NCI-H146 treated with DMSO at 0.1 percent for 48 hours (cell line): ENCODE results near the gene EDEM1.

ENCODE experiments used
- DNase-seq: peaks from one replicate; lab custom pipeline; 2025; ENCODE audit not compliant: unreplicated experiment; lab: John Stamatoyannopoulos, UW

Gene EDEM1

GRCh38 chr3:5198313-5198677 lies 10.8 kb downstream of the EDEM1 start:
- DNase-seq = no peak

DNA sequence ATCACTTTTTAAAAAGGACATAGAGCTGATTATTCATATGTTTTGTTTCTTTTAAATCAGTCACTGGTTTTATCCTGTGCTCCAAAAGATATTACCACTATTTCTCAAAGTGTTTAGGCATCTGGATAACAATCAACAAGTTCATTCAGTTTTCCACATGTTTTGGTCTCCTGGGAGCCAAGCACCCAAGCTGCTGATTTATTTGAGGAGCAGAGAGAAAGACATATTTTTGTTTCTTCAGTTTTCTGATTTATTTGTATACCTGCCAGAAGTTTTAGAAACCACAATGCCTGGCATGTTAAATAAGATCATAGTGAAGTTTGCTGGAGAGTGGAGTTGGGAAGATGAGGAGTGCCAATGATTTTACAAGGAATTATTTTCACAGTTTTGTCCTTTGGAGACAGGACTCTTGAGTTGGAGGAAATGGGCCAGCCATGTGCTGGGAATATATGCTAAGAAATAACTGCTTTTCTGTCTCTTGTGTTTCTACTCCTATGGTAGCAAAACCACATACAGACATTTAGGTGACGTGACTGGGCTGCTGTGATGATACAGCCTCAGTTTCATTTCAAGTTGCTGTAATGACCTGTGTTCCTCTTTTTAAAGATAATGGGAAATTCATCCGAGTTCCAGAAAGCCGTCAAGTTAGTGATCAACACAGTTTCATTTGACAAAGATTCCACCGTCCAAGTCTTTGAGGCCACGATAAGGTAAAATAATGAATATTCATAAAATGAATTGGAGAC lies 11.7 kb downstream of the EDEM1 start:
- DNase-seq = no peak

- DNase-seq = no peak
These were observed 14.0 kb downstream of the EDEM1 start for GRCh38 chr3:5201536-5201935.

- DNase-seq = no peak
These were observed 14.7 kb downstream of the EDEM1 start for GRCh38 chr3:5202222-5202621.

DNA sequence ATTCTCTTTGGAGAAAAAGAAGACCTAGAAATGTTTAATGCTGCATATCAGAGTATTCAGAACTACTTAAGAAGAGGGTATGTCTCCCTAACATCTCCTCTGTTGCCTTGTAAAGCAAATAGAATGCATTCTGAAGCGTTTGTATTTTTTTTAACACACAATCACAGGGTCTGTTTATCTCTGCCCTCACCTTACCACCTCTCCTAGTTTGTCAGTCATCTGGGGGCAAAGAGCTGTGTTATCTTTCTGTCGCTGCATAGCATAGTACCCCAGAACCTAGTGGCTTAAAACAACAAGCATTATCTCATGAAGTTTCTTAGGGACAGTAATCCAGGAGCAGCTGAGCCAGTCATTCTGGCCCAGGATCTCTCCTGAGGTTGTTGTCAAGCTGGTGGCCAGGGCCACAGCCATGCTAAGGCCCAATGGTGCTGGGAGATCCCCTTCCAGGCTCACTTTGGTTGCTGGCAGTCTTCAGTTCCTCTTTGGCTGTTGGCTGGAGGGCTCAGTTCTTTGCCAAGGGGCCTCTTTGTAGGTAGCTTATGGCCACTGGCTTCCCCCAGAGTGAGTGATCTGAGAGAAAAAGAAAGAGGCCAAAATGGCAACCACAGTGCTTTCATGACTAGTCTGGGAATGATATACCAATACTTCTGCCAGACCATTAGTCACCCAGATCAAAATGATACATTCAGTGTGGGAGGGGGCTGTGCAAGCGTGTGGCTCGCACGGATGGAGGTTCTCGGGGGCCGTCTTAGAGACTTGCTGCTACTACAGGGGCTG lies 17.8 kb downstream of the EDEM1 start:
- no peak for DNase-seq

DNA sequence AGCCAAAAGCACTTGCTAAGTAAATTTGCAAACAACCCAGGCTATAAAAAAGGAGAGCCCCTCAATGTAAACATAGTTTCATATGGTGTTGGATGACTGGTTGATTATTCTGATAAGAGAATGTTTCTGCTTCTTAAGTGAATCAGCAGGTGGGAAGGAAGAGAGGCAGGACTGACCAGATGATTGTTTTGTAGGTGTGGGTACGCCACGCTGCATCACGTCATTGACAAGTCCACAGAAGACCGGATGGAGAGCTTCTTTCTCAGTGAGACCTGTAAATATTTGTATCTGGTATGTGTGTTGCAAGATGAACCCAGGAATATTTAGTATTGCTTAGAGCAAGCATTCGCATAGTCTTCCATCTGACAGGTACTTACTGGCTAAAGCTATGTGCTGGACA lies 23.4 kb downstream of the EDEM1 start:
- no peak for DNase-seq

GRCh38 chr3:5212628-5213573 lies 25.4 kb downstream of the EDEM1 start:
- no peak for DNase-seq

DNA sequence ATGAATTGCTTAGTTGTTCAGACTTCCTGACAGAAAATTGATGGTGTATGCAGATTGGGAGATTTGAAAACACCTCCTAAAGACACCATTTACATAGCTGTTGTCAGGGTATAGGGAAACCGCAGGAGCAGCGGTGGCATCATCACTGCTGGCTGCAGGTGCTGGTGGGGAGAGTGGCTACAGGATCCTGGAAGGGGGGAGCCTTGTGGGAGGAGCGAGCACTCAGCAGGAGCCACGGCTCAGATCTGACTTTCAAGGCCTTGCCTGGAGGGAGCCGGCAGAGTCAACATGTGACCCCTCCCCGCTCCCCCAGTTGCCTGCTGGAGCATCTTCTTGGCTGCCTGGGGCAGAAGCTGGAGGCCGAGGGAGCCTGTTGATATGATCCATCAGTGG lies 26.1 kb downstream of the EDEM1 start:
- DNase-seq = no peak

DNA sequence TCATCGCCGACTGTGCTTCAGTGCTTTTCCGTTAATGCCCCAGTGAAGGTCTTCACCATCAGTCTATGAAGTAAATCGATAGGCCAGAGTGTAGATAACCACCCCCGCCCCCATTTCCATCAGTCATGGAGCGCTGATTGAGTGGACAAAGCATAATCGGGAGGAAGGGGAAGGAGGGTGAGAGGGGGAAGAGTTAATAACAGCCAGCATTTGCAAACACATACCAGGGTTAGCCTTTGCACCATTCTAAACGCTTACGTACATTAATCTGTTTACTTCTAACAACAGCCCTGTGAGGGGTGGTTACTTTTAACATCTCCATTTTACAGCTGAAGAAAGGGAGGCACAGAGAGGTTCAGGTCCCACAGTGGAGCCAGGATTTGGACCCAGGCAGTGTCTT lies 26.8 kb downstream of the EDEM1 start:
- DNase-seq = no peak

DNA sequence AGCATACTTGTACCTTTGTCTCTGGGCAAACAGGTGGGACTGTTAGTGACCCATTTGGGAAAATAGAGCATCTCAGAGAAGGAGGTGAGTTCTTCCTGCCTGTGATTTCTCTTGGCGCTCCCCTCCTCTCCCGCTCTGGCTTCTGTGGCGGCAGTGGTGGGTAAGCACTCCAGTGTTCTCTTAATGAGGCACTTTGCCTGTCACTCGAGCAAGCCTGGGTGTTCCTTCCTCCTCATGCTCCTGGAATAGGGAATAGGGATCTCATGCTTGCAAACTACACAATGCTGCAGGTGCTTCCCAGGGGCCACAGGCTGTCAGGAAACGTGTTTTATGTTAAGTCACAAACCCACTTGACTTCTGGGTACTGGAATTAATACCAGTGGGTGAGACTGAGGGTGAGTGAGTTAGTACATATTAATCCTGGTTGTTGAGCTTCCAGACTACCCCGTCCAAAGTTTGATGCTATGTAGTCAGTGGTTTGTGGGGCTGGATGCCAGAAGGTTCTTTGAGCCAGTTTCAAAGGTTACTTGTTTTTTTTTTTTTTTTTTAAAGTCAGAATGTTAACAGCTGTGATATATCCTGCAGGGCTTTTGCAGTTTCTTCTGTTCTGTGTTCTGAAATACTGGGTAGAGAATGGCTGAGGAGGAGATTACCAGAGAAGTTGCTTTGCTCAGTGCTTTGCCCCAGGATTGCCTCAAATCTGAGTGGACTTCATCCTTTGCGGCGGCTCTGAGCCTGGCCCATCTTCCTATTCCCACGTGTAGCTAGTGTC lies 30.5 kb downstream of the EDEM1 start:
- no peak for DNase-seq

GRCh38 chr3:5218815-5219214 lies 31.3 kb downstream of the EDEM1 start:
- DNase-seq = no peak

DNA sequence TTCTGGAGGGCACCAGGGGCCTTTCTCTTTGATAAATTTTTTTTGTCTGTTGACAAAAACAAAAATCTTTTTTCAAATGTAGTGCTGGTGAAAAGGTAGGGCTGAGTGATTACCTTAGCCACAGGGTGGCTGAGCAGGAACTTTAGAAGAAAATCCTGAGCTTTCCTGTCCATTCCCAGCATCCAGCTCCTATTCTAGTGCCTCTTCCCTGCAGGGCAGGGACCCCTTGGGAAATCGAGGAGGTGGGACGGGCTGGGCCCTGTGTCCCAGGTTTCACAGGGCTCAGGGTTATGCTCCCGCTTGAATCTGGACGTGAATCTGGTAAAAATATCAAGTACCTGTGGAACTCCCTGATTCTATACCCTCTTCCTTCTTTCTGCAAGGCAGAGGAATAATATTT lies 31.7 kb downstream of the EDEM1 start:
- no peak for DNase-seq

DNA sequence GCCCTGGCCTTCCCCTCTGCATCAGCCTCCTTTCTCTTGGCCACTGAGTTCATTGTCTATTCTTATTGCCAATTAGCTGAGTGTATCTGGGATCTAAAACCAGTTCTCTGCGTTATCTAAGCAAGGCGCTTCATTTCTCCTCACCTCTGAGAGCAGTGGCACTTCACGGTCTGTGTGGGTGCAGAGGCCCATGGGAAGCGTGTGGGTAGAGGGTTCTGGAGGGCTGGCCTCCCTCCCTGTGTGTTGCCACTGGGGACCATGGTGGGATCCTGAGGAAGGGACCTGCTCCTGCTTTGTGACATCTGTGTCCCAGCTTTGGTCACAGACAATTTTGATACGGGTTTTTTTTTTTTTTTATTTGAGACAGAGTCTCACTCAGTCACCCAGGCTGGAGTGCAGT lies 32.7 kb downstream of the EDEM1 start:
- DNase-seq = no peak

GRCh38 chr3:5220667-5221431 lies 33.3 kb downstream of the EDEM1 start:
- DNase-seq = no peak

- no peak for DNase-seq
These were observed 34.2 kb downstream of the EDEM1 start for GRCh38 chr3:5221701-5222100.

DNA sequence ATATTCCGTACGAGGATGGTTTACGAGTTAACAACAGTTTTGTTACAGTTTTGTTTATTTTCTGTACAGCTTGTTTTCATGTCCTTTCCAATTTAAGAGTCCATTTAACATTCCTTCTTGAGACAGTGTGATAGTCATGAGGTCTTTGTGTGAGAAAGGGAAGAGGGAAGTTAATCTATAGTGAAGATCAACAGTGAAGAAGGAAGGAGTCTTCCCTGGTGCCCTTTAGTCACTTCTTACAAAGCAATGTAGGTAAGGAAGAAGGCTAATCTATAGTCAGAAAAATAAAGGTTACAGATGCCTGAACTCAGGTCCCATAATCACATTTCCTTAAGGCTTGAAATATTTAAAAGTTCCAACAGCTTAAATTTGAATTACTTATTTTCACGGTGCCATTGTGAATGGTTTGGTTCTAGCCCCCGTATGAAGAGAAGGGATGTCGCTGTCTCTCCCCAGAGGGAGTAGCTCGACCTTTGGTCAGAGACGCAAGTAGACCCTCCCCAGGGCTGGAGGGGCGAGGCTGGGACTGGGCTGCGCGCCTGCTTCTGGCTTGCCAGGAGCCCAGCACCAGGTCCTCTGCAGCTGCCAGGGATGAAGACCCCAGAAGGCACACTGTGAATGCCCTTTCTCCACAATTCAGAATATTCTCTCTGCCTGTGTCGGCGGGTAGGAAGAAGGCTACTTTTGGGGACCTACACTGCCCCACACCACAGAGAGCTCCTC lies 34.9 kb downstream of the EDEM1 start:
- no peak for DNase-seq

GRCh38 chr3:5226783-5227182 lies 39.3 kb downstream of the EDEM1 start:
- DNase-seq = no peak

GRCh38 chr3:5227812-5228211 lies 40.3 kb downstream of the EDEM1 start:
- no peak for DNase-seq

GRCh38 chr3:5229414-5229813 lies 41.9 kb downstream of the EDEM1 start:
- DNase-seq = no peak
